PFSK-1 (cell line): ENCODE data around the gene NDOR1.

Experiments
- POLR2AphosphoS5 ChIP-seq: IDR thresholded peaks from 2 replicates; pipeline ENCODE4 v1.6.1; 2012; ENCODE audit warnings: low read depth, mild to moderate bottlenecking, control low read depth, low read length, moderate library complexity
- TAF1 ChIP-seq: IDR thresholded peaks from 2 replicates; pipeline ENCODE4 v1.6.1; 2012; ENCODE audit warnings: low read length, control low read depth, borderline replicate concordance; ENCODE audit not compliant: insufficient read depth

- TF ChIP-seq POLR2AphosphoS5 (no peak), TAF1 (no peak)
Measured at GRCh38 chr9:137220317-137221094, 15.0 kb downstream of the NDOR1 start.
